RCC 7860 (cell line): Measurements from ENCODE around the gene GSTO1.
"Not testable (repeated sequence)": the region's sequence is repeated elsewhere in the genome, so short reads cannot be mapped to it uniquely, and the experiment has no call there.

Experiments used
- DNase-seq: peaks from one replicate; pipeline ENCODE4 v3.0.0-alpha.2; 2015; ENCODE audit warnings: low spot score
- FAIRE-seq: peaks from 2 replicates; lab custom pipeline; 2012; peaks lifted over from hg19 to GRCh38; lab: Jason Lieb, UNC

The GSTO1 gene

DNA sequence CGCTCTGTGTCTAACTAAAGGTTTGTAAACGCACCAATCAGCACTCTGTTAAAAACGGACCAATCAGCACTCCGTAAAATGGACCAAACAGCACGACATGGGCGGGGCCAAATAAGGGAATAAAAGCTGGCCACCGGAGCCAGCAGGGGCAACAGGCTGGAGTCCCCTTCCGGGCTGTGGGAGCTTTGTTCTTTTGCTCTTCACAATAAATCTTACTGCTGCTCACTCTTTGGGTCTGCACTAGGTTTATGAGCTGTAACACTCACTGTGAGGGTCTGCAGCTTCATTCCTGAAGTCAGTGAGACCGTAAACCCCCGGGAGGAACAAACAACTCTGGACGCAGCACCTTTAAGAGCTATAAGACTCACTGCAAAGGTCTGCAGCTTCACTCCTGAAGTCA, 5.8 kb upstream of the GSTO1 start:
- not testable (repeated sequence) for DNase-seq, FAIRE-seq

GRCh38 chr10:104250371-104250770, 4.3 kb upstream of the GSTO1 start:
- no peak for DNase-seq

GRCh38 chr10:104251443-104251842, 3.2 kb upstream of the GSTO1 start:
- DNase-seq (no peak), FAIRE-seq (no peak)

More at GRCh38 chr10:104250371-104250770, 4.3 kb upstream of the GSTO1 start:
- no peak for FAIRE-seq

- FAIRE-seq = no peak
These were observed 2.3 kb upstream of the GSTO1 start for GRCh38 chr10:104252368-104252767.

GRCh38 chr10:104253106-104253505, 1.6 kb upstream of the GSTO1 start:
- DNase-seq (no peak), FAIRE-seq (no peak)

More at GRCh38 chr10:104252368-104252767, 2.3 kb upstream of the GSTO1 start:
- no peak for DNase-seq

GRCh38 chr10:104253606-104254410, 884 bp upstream of the GSTO1 start:
- FAIRE-seq (no peak), DNase-seq (no peak)

DNA sequence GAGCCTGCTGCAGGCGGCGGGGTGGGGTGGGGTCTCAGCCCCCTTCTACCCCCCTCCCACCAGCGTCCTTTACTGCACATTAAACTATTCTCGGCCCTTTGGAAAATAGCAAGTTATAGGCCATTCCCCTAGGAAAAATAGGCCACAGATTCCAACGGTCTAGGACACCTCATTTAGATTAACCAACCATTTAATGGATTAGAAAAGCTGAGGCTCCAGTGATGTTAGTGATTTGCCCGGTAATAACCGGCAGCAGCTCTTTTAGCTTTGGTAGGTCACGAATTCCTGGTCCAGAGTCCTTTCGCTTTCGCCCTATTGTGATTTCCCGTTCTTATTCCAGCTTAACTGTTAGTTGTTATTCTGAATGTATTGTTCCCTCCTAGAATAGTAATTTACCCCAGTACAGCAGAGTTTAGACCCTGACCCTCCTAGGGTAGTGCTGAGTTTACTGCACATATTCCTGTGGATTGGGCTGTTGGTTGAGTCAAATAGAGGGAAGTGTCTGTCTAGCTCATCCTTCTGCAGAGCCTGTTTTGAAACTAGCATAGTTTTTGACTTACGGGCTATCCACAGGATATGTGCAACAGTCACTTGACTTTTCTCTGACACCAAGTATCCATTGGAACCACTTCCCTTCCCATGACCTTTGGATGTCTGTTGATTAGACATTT, 754 bp downstream of the GSTO1 start:
- DNase-seq = peak; percentile 56
- FAIRE-seq = peak; percentile 10

DNA sequence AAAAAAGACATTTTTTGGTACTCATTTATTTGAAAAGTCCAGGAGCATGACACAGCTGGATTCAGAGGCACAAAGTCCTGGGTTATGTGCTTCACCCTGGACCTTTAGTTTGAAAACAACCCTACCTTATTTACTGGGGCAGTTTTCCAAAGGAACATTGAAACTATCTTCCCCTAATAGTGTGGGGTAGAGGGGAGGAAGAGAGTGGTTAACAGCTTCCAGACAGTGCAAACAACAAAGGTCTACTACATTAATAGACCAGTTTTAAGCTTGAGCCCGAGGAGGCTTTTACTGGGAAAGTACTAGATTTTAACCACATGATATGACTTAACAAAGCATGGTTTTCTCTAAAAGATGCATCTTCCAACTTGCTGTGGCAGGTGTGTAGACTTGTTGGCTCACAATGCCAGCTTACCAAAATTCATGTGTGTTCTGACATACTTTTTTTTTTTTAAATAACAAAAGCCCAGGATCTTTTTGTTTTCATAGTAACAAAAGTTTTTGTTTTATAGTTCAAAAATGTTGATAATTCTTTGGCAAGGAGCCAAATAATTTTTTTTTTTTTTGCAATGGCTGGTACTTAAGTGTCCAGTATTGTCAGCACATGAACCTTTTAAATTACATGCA, 1.8 kb downstream of the GSTO1 start:
- DNase-seq (no peak), FAIRE-seq (no peak)

- no peak for DNase-seq
- FAIRE-seq = no peak
These were observed 2.5 kb downstream of the GSTO1 start for GRCh38 chr10:104257235-104257634.

DNA sequence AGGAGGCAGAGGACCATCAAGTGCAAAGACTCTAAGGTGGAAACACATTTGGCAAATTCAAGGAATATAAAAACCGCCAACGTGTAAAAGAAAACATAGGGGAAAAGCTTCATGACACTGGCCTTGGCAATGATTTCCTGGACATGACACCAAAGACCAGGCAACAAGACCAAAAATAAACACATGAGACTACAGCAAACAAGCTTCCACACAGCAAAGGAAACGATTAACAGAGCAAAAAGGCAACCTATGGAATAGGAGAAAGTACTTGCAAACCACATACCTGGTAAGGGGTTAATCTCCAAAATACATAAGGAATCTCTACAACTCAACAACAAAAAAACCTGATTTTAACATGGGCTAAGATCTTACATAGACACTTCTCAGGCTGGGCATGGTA, 3.5 kb downstream of the GSTO1 start:
- FAIRE-seq = no peak
- no peak for DNase-seq

DNA sequence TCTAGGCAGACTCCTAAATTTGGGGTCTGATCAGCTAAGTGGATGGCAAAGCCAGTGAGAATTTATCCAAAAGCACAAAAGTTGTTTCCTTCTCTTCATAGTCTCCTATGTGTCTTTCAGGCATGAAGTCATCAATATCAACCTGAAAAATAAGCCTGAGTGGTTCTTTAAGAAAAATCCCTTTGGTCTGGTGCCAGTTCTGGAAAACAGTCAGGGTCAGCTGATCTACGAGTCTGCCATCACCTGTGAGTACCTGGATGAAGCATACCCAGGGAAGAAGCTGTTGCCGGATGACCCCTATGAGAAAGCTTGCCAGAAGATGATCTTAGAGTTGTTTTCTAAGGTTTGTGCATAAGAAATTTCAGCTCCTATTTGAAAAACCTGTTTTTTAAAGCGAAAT, 4.8 kb downstream of the GSTO1 start:
- DNase-seq (no peak), FAIRE-seq (no peak)

DNA sequence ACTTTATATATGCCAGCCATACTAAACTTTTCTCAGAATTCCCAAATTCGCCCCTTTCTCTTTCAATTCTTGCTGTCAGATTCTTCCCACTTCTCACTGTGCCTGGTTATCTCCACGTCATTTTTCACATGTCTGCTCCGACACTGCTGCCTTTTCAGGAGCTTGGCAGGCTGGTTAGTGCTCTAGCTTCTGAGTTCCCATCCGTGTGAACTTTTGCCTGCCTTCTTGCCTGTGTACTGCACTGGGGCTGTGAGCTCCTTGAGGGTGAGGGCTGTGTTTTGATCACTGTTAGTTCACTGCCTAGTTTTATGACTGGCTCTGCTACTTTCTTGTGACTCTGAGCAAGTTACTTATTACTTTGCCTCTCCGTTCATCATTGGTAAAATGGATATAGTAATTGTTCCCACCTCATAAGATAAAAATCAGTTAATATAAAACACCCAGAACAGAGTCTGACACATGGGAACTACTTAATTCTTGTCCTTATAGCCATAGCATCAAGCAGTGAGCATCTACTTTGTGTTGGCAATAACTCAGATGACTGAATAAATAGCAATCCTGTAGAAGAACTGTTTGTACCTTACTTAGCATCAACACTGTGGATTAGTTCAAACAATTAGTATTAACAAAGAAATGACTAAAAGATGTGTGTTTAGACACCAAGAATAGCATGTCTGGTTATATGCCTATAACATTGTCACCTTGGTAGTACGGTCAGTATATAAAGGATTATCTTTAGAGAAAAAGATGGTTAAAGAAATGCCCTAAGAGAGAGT, 5.5 kb downstream of the GSTO1 start:
- DNase-seq (no peak), FAIRE-seq (no peak)

- DNase-seq (peak; percentile 30), FAIRE-seq (peak; percentile 75)
These were observed 6.1 kb downstream of the GSTO1 start for GRCh38 chr10:104260775-104261115.

DNA sequence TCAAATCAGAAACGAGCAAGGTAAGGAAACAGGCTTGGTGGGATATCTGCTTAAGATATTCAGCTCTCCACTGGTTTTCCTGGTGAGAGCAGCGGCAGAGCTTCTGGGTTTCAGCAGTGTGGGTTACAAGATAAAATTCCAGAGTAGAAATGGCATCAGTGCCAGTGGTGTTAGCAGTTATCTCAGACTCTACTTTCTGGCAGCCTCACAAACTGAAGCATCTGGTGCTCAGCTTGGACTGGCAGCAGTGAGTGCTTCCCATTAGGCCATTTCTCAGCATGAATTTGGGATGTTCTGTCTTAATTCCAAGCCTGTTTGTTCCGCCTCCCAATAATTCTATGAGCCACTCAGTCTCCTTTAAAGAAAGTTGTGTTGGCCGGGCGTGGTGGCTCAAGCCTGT, 7.4 kb downstream of the GSTO1 start:
- FAIRE-seq (no peak), DNase-seq (no peak)

DNA sequence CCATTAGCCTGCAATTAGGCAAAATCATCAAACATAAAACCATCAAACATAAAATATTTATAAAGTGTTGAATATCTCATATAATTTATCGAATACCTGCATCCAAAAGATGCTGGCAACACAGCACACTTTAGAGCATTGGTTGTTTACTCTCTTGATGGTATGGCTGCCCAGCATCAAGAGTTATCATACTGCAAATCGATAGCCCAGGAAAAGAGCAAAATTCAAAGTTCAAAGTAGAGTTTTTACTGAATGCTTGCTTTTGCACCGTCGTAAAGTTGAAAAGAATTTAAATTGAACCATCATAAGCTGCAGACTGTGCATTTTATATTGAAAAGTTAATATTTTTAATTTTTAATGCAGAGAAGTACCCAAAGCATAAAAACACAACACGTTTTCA, 10.1 kb downstream of the GSTO1 start:
- no peak for DNase-seq
- no peak for FAIRE-seq

DNA sequence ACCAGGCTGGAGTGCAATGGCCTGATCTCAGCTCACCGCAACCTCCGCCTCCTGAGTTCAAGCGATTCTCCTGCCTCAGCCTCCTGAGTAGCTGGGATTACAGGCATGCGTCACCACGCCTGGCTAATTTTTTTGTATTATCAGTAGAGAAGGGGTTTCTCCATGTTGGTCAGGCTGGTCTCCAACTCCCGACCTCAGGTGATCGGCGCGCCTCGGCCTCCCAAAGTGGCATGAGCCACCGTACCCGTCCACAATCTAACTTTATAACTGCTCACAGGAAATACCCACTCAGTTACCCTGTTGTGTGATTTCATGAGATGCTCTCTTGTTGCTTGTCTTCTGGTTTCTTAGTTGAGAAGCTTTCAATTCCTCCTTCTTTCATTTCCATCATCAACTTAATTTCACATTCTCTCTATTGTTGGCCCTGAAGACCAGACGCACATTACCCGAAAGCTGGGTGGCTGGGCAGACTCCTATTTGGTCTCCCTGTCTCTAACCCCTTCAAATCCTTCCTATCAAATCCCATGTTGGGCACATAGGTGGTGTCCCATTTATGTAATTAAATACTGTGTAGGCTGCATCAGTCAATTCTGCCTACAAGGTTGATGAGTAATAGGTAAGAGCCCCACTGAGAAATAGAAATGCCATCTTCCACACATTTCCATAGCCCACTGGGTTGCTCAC, 13.2 kb downstream of the GSTO1 start:
- DNase-seq (no peak), FAIRE-seq (no peak)

DNA sequence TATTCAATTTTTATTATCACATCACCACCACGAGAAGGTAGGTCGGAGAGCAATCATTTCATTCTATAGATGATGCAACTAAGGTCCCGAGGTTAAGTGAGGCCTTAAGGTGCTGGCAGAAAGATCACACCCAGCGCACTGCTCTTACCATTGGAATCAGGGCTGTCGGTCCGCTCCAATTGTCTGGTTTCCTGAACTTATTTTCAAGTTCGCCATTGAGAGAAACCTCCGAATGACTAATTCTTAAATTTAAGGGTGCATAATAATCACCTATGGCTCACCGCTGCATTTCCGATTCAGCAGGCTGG, 13.7 kb downstream of the GSTO1 start:
- FAIRE-seq = no peak
- no peak for DNase-seq

DNA sequence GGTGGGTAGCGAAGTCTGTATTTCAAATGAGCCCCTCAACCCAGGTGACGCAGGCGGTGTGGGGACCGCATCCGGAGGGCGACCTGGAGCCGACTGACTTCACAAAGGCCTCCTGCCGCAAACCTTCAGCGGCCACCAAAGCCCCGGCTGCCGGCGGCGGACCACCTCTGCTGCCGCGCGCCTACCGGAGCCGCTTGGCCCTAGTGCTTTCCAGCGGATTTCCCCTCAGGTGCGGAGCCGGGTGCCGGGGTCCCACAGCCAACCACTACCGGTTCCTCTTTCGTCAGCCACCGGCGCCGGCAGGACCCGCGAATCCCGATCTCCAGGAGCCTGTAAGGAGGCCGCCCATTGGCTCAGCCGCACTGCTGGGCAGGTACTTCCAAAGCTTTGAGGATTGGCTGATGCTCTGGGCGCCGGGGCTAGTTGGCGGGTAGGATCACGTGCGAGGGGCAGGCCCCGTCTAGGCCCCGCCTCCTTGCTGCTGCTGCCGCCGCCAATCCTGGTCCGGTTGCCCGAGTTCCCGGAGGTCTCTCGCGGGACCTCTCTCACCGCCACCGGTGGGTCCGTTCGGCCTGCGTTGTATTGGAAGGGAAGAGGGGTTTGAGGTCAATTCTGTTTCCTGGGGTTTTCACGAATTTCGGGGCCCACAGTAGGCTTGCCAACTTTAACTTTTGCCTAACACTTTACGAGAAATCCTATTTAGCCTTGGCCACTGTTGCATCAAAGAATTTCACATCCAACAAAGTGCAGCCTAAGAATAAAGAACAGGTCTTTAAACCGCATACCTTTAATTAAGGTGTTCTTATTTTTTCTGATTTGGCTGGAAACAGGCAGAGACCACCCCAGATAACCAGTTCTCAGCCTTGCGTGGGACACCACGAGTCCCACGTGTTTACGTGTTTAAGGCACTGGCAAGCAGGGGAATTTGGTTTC, 14.3 kb downstream of the GSTO1 start, which contains the start of gene GSTO2:
Gene GSTO2 (plus strand): TSS at position 472 of the 933 bp plus-strand sequence. CDS start 5,732 bp downstream, outside the sequence.
- peak; percentile 99 for DNase-seq
- peak; percentile 91 for FAIRE-seq

DNA sequence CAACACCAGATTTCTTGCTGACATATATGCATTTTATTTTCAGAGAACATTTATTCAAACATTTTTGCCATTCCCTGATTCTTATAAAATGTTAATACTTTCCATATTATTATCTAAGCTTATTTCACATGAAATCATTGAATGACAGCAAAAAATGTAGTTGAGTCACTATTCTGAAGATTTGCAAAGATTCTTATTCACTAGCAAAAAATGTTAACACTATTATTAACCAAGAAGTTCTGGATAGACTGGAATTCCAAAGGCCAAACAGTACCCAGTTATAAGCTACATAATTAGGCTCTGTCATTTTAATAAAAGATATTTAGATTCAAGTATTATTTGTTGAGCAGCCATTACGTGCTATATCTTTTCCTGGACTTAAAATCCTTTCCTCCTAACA, 18.6 kb downstream of the GSTO1 start:
- FAIRE-seq = no peak
- DNase-seq = no peak
